ENCODE measurements around the gene CBLB. TPM values are rescaled to one million over a fixed set of nuclear protein-coding genes. Genes with fewer than 3 reads are reported as not detected.

Gene CBLB
- total and polyA plus RNA-seq, 2 experiments from 2014 or later: 20.5 to 47.7 TPM

GRCh38 chr3:105613120-105613519 is 255.7 kb downstream of the CBLB start:
- Mint-ChIP-seq H3K27me3 (ENCODE audit: insufficient read depth, low read depth, poor library complexity) (no peaks in the 10 kb centered on the region), H3K9me3 (no peaks in the 10 kb centered on the region), H3K36me3 (ENCODE audit: low read depth) (no peaks in the 10 kb centered on the region), H3K27ac (peak overlapping the region; percentile 77), H3K4me1 (peaks cover 18% of the 10 kb centered on the region), H3K4me3 (no peak overlapping the region)
- H2AFZ ChIP-seq: peak overlapping the region; percentile 80; the same call in 1 of the 2 replicates
- DNase-seq (ENCODE audit: low spot score): no peak
- H3K79me2 ChIP-seq (replicated peaks; ENCODE audit: insufficient read depth): no peaks in the 10 kb centered on the region
- no peak for TF ChIP-seq STAT1 (IDR thresholded peaks at IDR 0.05; ENCODE audit: unreplicated experiment)
- TF ChIP-seq, protein P1, sequence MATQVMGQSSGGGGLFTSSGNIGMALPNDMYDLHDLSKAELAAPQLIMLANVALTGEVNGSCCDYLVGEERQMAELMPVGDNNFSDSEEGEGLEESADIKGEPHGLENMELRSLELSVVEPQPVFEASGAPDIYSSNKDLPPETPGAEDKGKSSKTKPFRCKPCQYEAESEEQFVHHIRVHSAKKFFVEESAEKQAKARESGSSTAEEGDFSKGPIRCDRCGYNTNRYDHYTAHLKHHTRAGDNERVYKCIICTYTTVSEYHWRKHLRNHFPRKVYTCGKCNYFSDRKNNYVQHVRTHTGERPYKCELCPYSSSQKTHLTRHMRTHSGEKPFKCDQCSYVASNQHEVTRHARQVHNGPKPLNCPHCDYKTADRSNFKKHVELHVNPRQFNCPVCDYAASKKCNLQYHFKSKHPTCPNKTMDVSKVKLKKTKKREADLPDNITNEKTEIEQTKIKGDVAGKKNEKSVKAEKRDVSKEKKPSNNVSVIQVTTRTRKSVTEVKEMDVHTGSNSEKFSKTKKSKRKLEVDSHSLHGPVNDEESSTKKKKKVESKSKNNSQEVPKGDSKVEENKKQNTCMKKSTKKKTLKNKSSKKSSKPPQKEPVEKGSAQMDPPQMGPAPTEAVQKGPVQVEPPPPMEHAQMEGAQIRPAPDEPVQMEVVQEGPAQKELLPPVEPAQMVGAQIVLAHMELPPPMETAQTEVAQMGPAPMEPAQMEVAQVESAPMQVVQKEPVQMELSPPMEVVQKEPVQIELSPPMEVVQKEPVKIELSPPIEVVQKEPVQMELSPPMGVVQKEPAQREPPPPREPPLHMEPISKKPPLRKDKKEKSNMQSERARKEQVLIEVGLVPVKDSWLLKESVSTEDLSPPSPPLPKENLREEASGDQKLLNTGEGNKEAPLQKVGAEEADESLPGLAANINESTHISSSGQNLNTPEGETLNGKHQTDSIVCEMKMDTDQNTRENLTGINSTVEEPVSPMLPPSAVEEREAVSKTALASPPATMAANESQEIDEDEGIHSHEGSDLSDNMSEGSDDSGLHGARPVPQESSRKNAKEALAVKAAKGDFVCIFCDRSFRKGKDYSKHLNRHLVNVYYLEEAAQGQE (IDR thresholded peaks at IDR 0.05; ENCODE audit: unreplicated experiment): no peak
- TF ChIP-seq POLR2AphosphoS5 (IDR thresholded peaks at IDR 0.05; ENCODE audit: low read depth): no peak
- no peak for TF ChIP-seq NANOG (IDR thresholded peaks at IDR 0.05; ENCODE audit: borderline replicate concordance)
- TF ChIP-seq JUNB (IDR thresholded peaks at IDR 0.05; ENCODE audit: unreplicated experiment): no peak
- TF ChIP-seq CREB1 (CRISPR knock-in tag; IDR thresholded peaks at IDR 0.05; ENCODE audit: low read depth): no peak
- TF ChIP-seq ZNF462 (CRISPR knock-in tag; IDR thresholded peaks at IDR 0.05): no peak
- no peak for TF ChIP-seq ETS1 (IDR thresholded peaks at IDR 0.05)
- TF ChIP-seq ZNF331 (CRISPR knock-in tag; IDR thresholded peaks at IDR 0.05; ENCODE audit: low read depth): no peak
- no peaks in the 10 kb centered on the region for H3K27me3 ChIP-seq (ENCODE audit: insufficient read depth)
- peak; percentile 73 for ATAC-seq
- no peaks in the 10 kb centered on the region for H3K9me2 ChIP-seq (ENCODE audit: insufficient read depth)
- H3K27ac ChIP-seq (ENCODE audit: low read depth): no peak overlapping the region
- H3K4me3 ChIP-seq: no peak overlapping the region
- H3F3A ChIP-seq (replicated peaks; ENCODE audit: low read depth): no peaks in the 10 kb centered on the region
- H3K36me3 ChIP-seq (ENCODE audit: insufficient read depth): no peaks in the 10 kb centered on the region
- H3K4me1 ChIP-seq (ENCODE audit: insufficient read depth): 0 out of 2 replicates have a peak, but pooled peaks cover 10% of the 10 kb centered on the region
- H4K20me1 ChIP-seq (replicated peaks; ENCODE audit: insufficient read depth): no peaks in the 10 kb centered on the region
- H3K4me2 ChIP-seq: no peak overlapping the region

All from GM23338 (cell line).